G401 (cell line): ENCODE measurements around the gene NIP7. TPM values are rescaled to one million over a fixed set of nuclear protein-coding genes. Genes with fewer than 3 reads are reported as not detected.

Experiments
- DNase-seq: peaks from one replicate; pipeline ENCODE4 v3.0.0-alpha.2; 2015; ENCODE audit warnings: low spot score
- in situ Hi-C: cut with HindIII; loops from 2 replicates; pipeline ENCODE4 v1.10.0; 2016; ENCODE audit warnings: low sequenced_read_pairs, mixed read lengths
- total RNA-seq: library from RNA; depleted of rRNA; stranded (reverse); fragments of >200 nt; shearing (Covaris generic); gene quantifications from 2 replicates; pipeline ENCODE4 v1.2.3, GENCODE V29; 2014; rRNA removed

The NIP7 gene
- total RNA-seq, 1 experiment from 2014 or later: 35.3 TPM

GRCh38 chr16:69376393-69377059 is 37.0 kb downstream of the NIP7 start:
- DNase-seq: no peak
- in situ Hi-C loops: no loop called here

- in situ Hi-C loops: no loop called here
- no peak for DNase-seq
These were observed 38.5 kb downstream of the NIP7 start for GRCh38 chr16:69378036-69378435.

- in situ Hi-C loops: no loop called here
- DNase-seq: no peak
These were observed 39.2 kb downstream of the NIP7 start for GRCh38 chr16:69378760-69379159.

- DNase-seq: no peak
- in situ Hi-C loops: no loop called here
These were observed 41.7 kb downstream of the NIP7 start for GRCh38 chr16:69381231-69381630.

GRCh38 chr16:69382421-69382820 is 42.8 kb downstream of the NIP7 start:
- in situ Hi-C loops: no loop called here
- no peak for DNase-seq

- in situ Hi-C loops: no loop called here
- DNase-seq: no peak
These were observed 45.4 kb downstream of the NIP7 start for GRCh38 chr16:69384974-69385373.

GRCh38 chr16:69386596-69386995 is 47.0 kb downstream of the NIP7 start:
- in situ Hi-C loops: no loop called here
- no peak for DNase-seq

Other genes with a start within 250 kb of the NIP7 start
- 0.06 and 2.6 TPM in 2 replicates for gene HAS3, start 234.1 kb upstream of the NIP7 start, total RNA-seq
- 196 and 268 TPM in 2 replicates for gene CHTF8, start 207.2 kb upstream of the NIP7 start, total RNA-seq
- gene UTP4, start 207.1 kb upstream of the NIP7 start, total RNA-seq: 66.4 and 89.9 TPM in 2 replicates
- 13.9 and 36.0 TPM in 2 replicates for gene SNTB2, start 152.6 kb upstream of the NIP7 start, total RNA-seq
- gene VPS4A, start 28.4 kb upstream of the NIP7 start, total RNA-seq: 55.2 and 60.7 TPM in 2 replicates
- 28.3 and 49.1 TPM in 2 replicates for gene PDF, start 9.2 kb upstream of the NIP7 start, total RNA-seq
- gene COG8, start 208 bp upstream of the NIP7 start, total RNA-seq: 71.6 and 77.0 TPM in 2 replicates
- gene TMED6, start 12.0 kb downstream of the NIP7 start, total RNA-seq: not detected in 2 replicates
- gene TERF2, start 46.2 kb downstream of the NIP7 start, total RNA-seq: 24.0 and 31.5 TPM in 2 replicates
- gene CYB5B, start 84.8 kb downstream of the NIP7 start, total RNA-seq: 72.8 and 112 TPM in 2 replicates
- gene NFAT5, start 226.2 kb downstream of the NIP7 start, total RNA-seq: 19.3 and 23.4 TPM in 2 replicates